ENCODE data around the gene TMEM236.
A peak's percentile ranks its signal among the peaks of the same experiment; 100 is the strongest.

Gene TMEM236

GRCh38 chr10:17787087-17787961 lies 35.3 kb downstream of the TMEM236 start:
- DNase-seq (ENCODE audit: low read depth in 3 of 3): no peak

GRCh38 chr10:17788646-17789045 lies 36.6 kb downstream of the TMEM236 start:
- DNase-seq (ENCODE audit: low read depth in 3 of 3): no peak

- no peak for DNase-seq (ENCODE audit: low read depth in 3 of 3)
Measured at GRCh38 chr10:17789396-17789795, 37.4 kb downstream of the TMEM236 start.

- DNase-seq (ENCODE audit: low read depth in 3 of 3): no peak
Measured at GRCh38 chr10:17790651-17791050, 38.6 kb downstream of the TMEM236 start.

- DNase-seq (ENCODE audit: low read depth in 3 of 3): no peak
Measured at GRCh38 chr10:17792991-17793390, 41.0 kb downstream of the TMEM236 start.

- DNase-seq (ENCODE audit: low read depth in 3 of 3): no peak
Measured at GRCh38 chr10:17793823-17794644, 42.0 kb downstream of the TMEM236 start.

- no peak for DNase-seq (ENCODE audit: low read depth in 3 of 3)
Measured at GRCh38 chr10:17795083-17795482, 43.1 kb downstream of the TMEM236 start.

GRCh38 chr10:17795813-17796594 lies 44.0 kb downstream of the TMEM236 start:
- DNase-seq (ENCODE audit: low read depth in 3 of 3): no peak

- no peak for DNase-seq (ENCODE audit: low read depth in 3 of 3)
Measured at GRCh38 chr10:17801507-17801906, 49.5 kb downstream of the TMEM236 start.

GRCh38 chr10:17802350-17802749 lies 50.3 kb downstream of the TMEM236 start:
- DNase-seq (ENCODE audit: low read depth in 3 of 3): no peak

GRCh38 chr10:17802976-17803375 lies 51.0 kb downstream of the TMEM236 start:
- no peak for DNase-seq (ENCODE audit: low read depth in 3 of 3)

- no peak for DNase-seq (ENCODE audit: low read depth in 3 of 3)
Measured at GRCh38 chr10:17805330-17805729, 53.3 kb downstream of the TMEM236 start.

GRCh38 chr10:17805921-17806577 lies 54.0 kb downstream of the TMEM236 start:
- DNase-seq (ENCODE audit: low read depth in 3 of 3): peak in 1 of 3 experiments; percentile 9

GRCh38 chr10:17808971-17809841 lies 57.2 kb downstream of the TMEM236 start, which contains the start of gene MRC1:
MRC1 (plus strand) TSS chr10:17809348; CDS start chr10:17809466, 118 bp downstream.
- no peak for DNase-seq (ENCODE audit: low read depth in 3 of 3)

GRCh38 chr10:17811146-17811865 lies 59.3 kb downstream of the TMEM236 start:
- no peak for DNase-seq (ENCODE audit: low read depth in 3 of 3)

- DNase-seq (ENCODE audit: low read depth in 3 of 3): no peak
Measured at GRCh38 chr10:17814973-17815372, 63.0 kb downstream of the TMEM236 start.

GRCh38 chr10:17816199-17816598 lies 64.2 kb downstream of the TMEM236 start:
- no peak for DNase-seq (ENCODE audit: low read depth in 3 of 3)

- no peak for DNase-seq (ENCODE audit: low read depth in 3 of 3)
Measured at GRCh38 chr10:17817316-17817715, 65.3 kb downstream of the TMEM236 start.

GRCh38 chr10:17817790-17818189 lies 65.8 kb downstream of the TMEM236 start:
- no peak for DNase-seq (ENCODE audit: low read depth in 3 of 3)

GRCh38 chr10:17819836-17820235 lies 67.8 kb downstream of the TMEM236 start:
- DNase-seq (ENCODE audit: low read depth in 3 of 3): no peak

All from stimulated activated CD4-positive, alpha-beta T cell treated with anti-CD3 and anti-CD28 coated beads, TNF-alpha, amount 100 ng/mL, for 24 hours (primary cell).